WI38 (cell line): ENCODE data around the gene ROCK2.
"Not testable (repeated sequence)": the region's sequence is repeated elsewhere in the genome, so short reads cannot be mapped to it uniquely, and the experiment has no call there.

Experiments
- H3K4me3 ChIP-seq: 2 replicates; pipeline ENCODE4 v1.5.1; 2011; ENCODE audit warnings: low read depth, mild to moderate bottlenecking, control low read depth, low read length
- CTCF ChIP-seq: IDR thresholded peaks from 2 replicates; pipeline ENCODE4 v1.5.1; 2012; ENCODE audit warnings: low read depth, mild to moderate bottlenecking, control low read depth, low read length

Gene ROCK2

GRCh38 chr2:11177871-11178690 is 166.4 kb downstream of the ROCK2 start:
- no peak for TF ChIP-seq CTCF
- no peak overlapping the region for H3K4me3 ChIP-seq

- H3K4me3 ChIP-seq, result no peak overlapping the region
- TF ChIP-seq CTCF, result no peak
Measured at GRCh38 chr2:11175293-11175795, 169.1 kb downstream of the ROCK2 start.

- no peak for TF ChIP-seq CTCF
- no peak overlapping the region for H3K4me3 ChIP-seq
Measured at GRCh38 chr2:11174222-11174621, 170.2 kb downstream of the ROCK2 start.

GRCh38 chr2:11169333-11169732 is 175.1 kb downstream of the ROCK2 start:
- no peak overlapping the region for H3K4me3 ChIP-seq
- no peak for TF ChIP-seq CTCF

GRCh38 chr2:11168488-11168887 is 175.9 kb downstream of the ROCK2 start:
- no peak overlapping the region for H3K4me3 ChIP-seq
- TF ChIP-seq CTCF, result no peak

- no peak for TF ChIP-seq CTCF
- H3K4me3 ChIP-seq, result no peak overlapping the region
Measured at GRCh38 chr2:11166476-11166875, 178.0 kb downstream of the ROCK2 start.

- H3K4me3 ChIP-seq, result not testable (repeated sequence)
Measured at GRCh38 chr2:11165046-11165445, 179.4 kb downstream of the ROCK2 start.
